ENCODE measurements around the gene CYP1A1. TPM values are rescaled to one million over a fixed set of nuclear protein-coding genes. Genes with fewer than 3 reads are reported as not detected.
A peak's percentile ranks its signal among the peaks of the same experiment; 100 is the strongest.
"Not testable (repeated sequence)": the region's sequence is repeated elsewhere in the genome, so short reads cannot be mapped to it uniquely, and the experiment has no call there.

The CYP1A1 gene
- total RNA-seq, 2 experiments from 2014 or later = 1.2 to 2.8 TPM

DNA sequence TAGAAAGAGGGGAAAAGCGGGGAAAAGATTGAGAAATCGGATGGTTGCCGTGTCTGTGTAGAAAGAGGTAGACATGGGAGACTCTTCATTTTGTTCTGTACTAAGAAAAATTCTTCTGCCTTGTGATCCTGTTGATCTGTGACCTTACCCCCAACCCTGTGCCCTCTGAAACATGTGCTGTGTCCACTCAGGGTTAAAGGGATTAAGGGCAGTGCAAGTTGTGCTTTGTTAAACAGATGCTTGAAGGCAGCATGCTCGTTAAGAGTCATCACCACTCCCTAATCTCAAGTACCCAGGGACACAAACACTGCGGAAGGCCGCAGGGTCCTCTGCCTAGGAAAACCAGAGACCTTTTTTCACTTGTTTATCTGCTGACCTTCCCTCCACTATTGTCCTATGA lies 4.0 kb upstream of the CYP1A1 start:
- CTCF ChIA-PET, H3K27ac Mint-ChIP-seq, DNase-seq: not testable (repeated sequence)

DNA sequence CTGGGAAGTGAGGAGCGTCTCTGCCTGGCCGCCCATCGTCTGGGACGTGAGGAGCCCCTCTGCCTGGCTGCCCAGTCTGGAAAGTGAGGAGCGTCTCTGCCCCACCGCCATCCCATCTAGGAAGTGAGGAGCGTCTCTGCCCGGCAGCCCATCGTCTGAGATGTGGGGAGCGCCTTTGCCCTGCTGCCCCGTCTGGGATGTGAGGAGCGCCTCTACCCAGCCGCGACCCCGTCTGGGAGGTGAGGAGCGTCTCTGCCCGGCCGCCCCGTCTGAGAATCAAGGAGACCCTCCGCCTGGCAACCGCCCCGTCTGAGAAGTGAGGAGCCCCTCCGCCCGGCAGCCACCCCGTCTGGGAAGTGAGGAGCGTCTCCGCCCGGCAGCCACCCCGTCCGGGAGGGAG lies 3.4 kb upstream of the CYP1A1 start:
- H3K4me3 Mint-ChIP-seq; H3K27ac Mint-ChIP-seq; DNase-seq; CTCF ChIA-PET; H3K9me3 Mint-ChIP-seq (ENCODE audit: low read depth); ATAC-seq; H3K36me3 Mint-ChIP-seq: not testable (repeated sequence)
- Mint-ChIP-seq H3K4me1 (peaks cover 13% of the 10 kb centered on the region), H3K27me3 (peaks cover 34% of the 10 kb centered on the region)

More for the DNA sequence above, 4.0 kb upstream of the CYP1A1 start:
- not testable (repeated sequence) for H3K4me3 Mint-ChIP-seq; H3K36me3 Mint-ChIP-seq; ATAC-seq; H3K9me3 Mint-ChIP-seq (ENCODE audit: low read depth)
- H3K27me3 Mint-ChIP-seq = peaks cover 34% of the 10 kb centered on the region
- H3K4me1 Mint-ChIP-seq = peaks cover 11% of the 10 kb centered on the region

DNA sequence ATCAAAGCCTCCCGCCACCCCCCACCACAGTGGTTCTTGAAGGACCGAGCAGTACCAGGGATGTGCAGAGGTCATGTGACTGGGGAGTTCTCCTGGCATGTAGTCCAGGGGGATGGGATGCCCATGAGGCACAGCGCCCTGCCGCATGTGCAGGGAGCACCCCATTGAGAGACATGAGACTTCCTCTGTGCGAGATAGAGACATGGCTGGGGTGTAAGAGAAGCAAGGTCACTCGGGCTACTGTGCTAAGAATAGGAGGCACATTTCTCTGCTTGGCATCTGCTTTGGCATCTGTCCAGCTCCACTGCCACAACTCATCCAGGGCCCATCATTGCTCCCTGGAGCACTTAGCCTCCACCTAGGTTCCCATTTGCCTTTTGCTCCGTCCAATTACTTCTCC lies 2.4 kb upstream of the CYP1A1 start:
- CTCF ChIA-PET = interaction anchor here (1.0 kb wide), 1 partner anchor 43 kb away, joined by 3 read pairs; no protein-coding TSS in a partner anchor
- Mint-ChIP-seq H3K4me3 (no peak overlapping the region), H3K27me3 (peaks cover 34% of the 10 kb centered on the region), H3K9me3 (ENCODE audit: low read depth) (no peaks in the 10 kb centered on the region), H3K27ac (peak overlapping the region; percentile 25), H3K4me1 (peaks cover 13% of the 10 kb centered on the region), H3K36me3 (no peaks in the 10 kb centered on the region)
- ATAC-seq = no peak
- no peak for DNase-seq

DNA sequence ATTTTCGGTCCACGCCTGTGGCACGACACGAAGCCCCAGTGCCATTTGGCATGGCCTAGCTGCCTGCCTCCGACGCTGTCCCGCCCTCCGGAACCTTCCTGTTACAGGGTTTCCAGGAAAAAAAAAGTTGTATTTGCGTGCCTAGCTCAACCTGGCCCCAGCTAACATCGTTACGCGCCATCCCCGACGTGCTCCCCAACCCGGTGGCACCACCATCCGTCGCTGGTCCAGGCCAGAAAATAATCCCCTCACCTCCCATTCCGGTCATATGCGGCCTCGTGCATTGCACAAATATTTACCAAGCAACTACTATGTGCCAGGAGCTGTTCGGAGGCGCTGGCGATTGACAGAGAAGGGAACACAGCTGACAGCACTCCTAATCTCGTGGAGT lies 1.4 kb upstream of the CYP1A1 start:
- peaks cover 29% of the 10 kb centered on the region for H3K27me3 Mint-ChIP-seq
- H3K36me3 Mint-ChIP-seq = no peaks in the 10 kb centered on the region
- H3K9me3 Mint-ChIP-seq (ENCODE audit: low read depth) = no peaks in the 10 kb centered on the region
- peak overlapping the region; percentile 76 for H3K27ac Mint-ChIP-seq
- H3K4me1 Mint-ChIP-seq = peaks cover 13% of the 10 kb centered on the region
- peak; percentile 4 for ATAC-seq
- CTCF ChIA-PET = interaction anchor here (1.3 to 2.2 kb wide), 5 partner anchors 15 to 86 kb away, joined by 3 to 7 read pairs (median 3); no protein-coding TSS in a partner anchor
- peak overlapping the region; percentile 67 for H3K4me3 Mint-ChIP-seq
- peak; percentile 55 for DNase-seq

DNA sequence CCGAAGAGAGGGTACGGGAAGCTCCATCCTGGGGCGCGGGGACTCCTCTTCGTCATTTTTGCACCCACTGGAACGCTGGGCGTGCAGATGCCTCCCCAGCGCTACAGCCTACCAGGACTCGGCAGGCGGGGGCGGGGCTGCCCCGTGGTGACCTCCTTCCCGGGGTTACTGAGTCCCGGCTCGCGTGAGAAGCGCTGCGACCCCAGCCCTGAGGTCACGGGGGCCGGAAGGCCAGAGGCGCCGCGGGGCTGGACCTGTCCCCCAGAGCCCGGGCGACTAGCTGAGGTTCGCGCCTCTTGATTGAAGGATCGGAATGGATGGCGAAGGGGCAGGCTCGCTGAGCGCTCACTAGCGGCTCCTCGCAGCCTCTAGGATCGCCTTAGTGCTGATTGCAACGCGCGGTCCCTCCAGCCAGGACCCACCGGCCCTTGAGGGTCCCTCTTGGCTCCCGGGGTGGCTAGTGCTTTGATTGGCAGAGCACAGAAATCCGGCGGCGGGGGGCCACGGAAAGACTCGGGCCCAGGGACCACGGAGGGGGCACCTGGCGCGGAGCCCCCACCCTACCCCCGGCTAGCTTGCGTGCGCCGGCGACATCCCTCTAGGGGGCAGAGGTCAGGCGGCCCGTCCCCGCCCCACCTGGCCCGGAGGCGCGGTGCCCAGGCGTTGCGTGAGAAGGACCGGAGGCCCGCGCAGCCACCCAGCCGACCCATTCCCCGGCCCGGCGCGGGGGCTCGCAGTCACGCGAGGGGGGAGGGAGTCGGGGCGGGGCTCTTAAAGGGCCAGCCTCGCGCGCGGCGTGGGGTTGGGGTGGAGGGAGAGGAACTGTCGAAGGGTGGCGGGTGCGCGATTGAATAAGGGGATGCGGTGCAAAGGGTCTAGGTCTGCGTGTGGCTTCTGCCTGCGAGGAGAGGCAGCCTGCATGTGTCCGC lies 781 bp upstream of the CYP1A1 start:
- Mint-ChIP-seq H3K4me3 (peak overlapping the region; percentile 67), H3K36me3 (no peaks in the 10 kb centered on the region), H3K4me1 (peaks cover 13% of the 10 kb centered on the region), H3K9me3 (ENCODE audit: low read depth) (no peaks in the 10 kb centered on the region), H3K27ac (peak overlapping the region; percentile 76), H3K27me3 (peaks cover 29% of the 10 kb centered on the region)
- CTCF ChIA-PET = interaction anchor here (0.7 to 2.2 kb wide), 10 partner anchors 14 to 175 kb away, joined by 3 to 7 read pairs (median 4); no protein-coding TSS in a partner anchor
- DNase-seq (peak; percentile 77), ATAC-seq (peak; percentile 81)

DNA sequence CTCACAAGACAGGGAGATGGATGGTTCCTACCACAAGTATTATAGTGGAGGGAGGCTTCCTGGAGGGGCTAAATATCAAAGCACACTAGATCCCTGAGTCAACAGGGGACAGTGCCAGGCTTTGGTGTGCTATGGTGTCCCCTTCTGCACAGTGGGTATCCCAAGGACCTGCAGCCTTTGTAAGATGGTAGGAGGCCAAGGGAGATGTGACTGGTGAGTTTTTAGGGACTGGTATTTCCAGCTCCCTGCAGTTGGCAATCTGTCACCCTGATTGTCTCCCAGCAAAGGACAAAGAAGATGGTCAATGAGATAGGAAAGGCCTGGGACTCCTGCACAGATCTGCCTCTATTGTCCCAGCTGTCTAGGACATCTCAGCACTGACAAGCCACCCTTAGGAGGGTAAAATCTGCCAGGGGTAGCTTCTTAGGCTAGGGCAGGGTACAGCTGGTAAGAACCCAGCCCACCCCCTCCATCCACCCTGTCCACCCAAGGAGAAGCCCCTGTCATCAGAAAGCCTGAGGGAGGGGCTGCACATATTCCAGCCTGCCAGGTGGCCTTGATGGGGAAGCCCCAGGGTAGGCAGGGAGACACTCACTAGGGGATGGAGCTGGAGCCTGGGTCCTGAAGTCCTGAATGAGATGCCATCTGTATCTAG lies 631 bp downstream of the CYP1A1 start:
- CTCF ChIA-PET = interaction anchor here (0.6 to 2.2 kb wide), 7 partner anchors 44 to 503 kb away, joined by 3 to 6 read pairs (median 4); no protein-coding TSS in a partner anchor
- Mint-ChIP-seq H3K27me3 (peaks cover 29% of the 10 kb centered on the region), H3K4me1 (peaks cover 13% of the 10 kb centered on the region), H3K27ac (no peak overlapping the region), H3K36me3 (no peaks in the 10 kb centered on the region), H3K9me3 (ENCODE audit: low read depth) (no peaks in the 10 kb centered on the region), H3K4me3 (peak overlapping the region; percentile 27)
- ATAC-seq (no peak), DNase-seq (no peak)

DNA sequence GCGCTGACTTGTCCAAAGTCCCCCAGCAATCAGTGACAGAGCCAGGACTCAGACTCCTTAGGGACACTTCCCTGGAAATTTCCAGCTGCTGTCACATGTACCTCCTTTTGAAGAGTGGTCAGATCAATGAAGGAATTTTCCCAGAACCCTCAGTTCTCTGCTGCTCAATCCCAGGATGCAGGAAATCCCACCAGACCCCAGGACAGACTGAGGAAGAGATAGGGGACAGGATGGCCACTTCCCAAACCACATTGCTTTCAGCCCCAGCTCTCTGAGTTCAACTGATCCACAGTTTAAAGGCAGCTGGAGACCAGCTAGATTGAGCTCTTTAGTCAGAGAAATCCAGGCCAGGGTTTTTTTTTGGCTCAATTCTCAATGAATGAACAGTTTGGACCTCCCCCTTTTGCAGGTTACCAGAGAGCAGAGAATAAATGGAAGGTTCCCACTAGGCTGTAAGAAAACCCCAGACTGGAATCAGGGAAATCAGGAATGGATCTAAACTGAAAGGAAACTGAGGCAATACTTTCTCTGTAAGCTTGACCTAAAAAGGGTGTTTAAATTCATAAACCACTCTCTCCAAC lies 1.5 kb downstream of the CYP1A1 start:
- peak overlapping the region; percentile 12 for H3K4me3 Mint-ChIP-seq
- H3K27ac Mint-ChIP-seq = no peak overlapping the region
- CTCF ChIA-PET = no interaction called here

DNA sequence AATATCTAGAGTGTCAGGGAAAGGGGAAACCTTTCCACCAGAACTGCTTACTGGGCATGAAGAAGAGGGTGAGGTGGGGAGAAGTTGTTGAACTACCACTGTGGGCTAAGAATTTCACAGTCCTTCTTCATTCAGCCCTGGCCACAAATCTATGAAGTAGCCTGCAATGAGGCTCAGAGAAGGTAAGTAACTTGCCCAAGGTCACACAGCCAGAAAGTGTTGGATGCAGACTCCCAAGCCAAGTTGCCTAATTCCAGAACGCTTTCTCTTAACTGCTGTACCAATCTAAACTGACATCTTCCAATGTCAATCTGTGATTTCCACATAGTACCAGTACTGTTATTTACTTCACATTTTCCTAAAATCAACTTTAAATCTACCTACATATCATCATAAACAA lies 2.1 kb downstream of the CYP1A1 start:
- Mint-ChIP-seq H3K27ac (no peak overlapping the region), H3K4me3 (no peak overlapping the region), H3K27me3 (peaks cover 29% of the 10 kb centered on the region), H3K9me3 (ENCODE audit: low read depth) (no peaks in the 10 kb centered on the region), H3K36me3 (no peaks in the 10 kb centered on the region), H3K4me1 (peaks cover 13% of the 10 kb centered on the region)
- DNase-seq = no peak
- ATAC-seq = no peak
- CTCF ChIA-PET = no interaction called here

More for the DNA sequence above, 1.5 kb downstream of the CYP1A1 start:
- H3K27me3 Mint-ChIP-seq = peaks cover 29% of the 10 kb centered on the region
- no peak for ATAC-seq
- no peaks in the 10 kb centered on the region for H3K36me3 Mint-ChIP-seq
- H3K9me3 Mint-ChIP-seq (ENCODE audit: low read depth) = no peaks in the 10 kb centered on the region
- no peak for DNase-seq
- H3K4me1 Mint-ChIP-seq = peaks cover 13% of the 10 kb centered on the region

DNA sequence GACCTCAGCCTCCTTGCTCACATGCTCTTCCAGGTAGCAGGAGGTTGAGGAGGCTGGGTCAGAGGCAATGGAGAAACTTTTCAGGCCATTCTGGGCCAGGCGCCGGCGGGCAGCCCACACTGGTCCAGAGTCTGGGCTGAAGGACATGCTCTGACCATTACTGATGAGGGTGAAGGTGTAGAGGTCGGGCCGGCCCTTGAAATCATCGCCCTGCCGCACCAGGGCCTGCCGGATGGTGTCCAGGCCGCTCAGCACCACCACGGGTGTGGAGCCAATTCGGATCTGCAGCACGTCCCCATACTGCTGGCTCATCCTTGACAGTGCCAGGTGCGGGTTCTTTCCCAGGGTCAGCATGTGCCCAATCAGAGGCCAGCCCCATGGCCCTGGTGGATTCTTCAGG lies 2.7 kb downstream of the CYP1A1 start:
- no peak overlapping the region for H3K4me3 Mint-ChIP-seq
- CTCF ChIA-PET = no interaction called here
- H3K27ac Mint-ChIP-seq = no peak overlapping the region
- ATAC-seq = no peak
- peaks cover 13% of the 10 kb centered on the region for H3K4me1 Mint-ChIP-seq
- H3K9me3 Mint-ChIP-seq (ENCODE audit: low read depth) = no peaks in the 10 kb centered on the region
- H3K27me3 Mint-ChIP-seq = peaks cover 27% of the 10 kb centered on the region
- no peak for DNase-seq
- H3K36me3 Mint-ChIP-seq = no peaks in the 10 kb centered on the region

DNA sequence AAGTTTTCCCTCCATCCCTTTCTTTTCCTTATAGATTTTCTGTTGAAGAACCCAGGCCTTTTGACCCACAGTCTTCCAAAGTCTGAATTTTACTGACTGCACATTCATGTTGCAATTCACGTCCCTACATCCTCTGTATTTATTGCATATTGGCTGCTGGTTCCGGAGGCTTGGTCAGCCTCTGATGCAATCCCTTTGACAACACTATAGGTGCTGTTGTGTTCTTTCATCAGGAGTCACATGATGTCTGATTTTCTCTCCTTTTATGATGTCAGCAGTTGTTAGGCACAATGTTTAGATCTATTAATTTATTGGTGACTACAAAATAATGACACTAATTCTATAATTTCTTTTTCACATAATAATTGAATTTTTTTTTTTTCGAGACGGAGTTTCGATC lies 8.7 kb downstream of the CYP1A1 start:
- ATAC-seq = no peak
- Mint-ChIP-seq H3K27ac (no peak overlapping the region), H3K36me3 (no peaks in the 10 kb centered on the region), H3K4me1 (no peaks in the 10 kb centered on the region), H3K27me3 (peaks cover 2% of the 10 kb centered on the region), H3K4me3 (no peak overlapping the region), H3K9me3 (ENCODE audit: low read depth) (no peaks in the 10 kb centered on the region)
- CTCF ChIA-PET = interaction anchor here (1.5 kb wide), 1 partner anchor 52 kb away, joined by 3 read pairs; no protein-coding TSS in a partner anchor
- DNase-seq = no peak

DNA sequence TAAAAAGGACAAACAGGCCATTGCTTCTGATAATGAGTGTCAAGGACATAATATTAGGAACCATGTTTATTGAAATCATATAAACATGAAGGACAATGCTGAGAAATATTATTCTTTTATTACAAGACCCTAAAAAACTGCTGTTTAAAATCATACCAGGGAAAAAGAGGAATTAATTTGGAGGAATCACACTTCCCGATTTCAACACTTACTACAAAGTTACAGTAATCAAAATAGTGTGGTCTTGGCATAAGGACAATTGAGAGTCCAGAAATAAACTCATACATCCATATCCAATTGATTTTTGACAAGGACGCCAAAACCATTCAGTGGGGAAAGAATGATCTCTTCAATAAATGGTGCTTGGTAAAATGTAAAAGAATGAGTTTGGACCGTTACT lies 13.0 kb downstream of the CYP1A1 start:
- ATAC-seq = no peak
- no peaks in the 10 kb centered on the region for H3K36me3 Mint-ChIP-seq
- H3K4me3 Mint-ChIP-seq = no peak overlapping the region
- H3K27ac Mint-ChIP-seq = no peak overlapping the region
- peaks cover 14% of the 10 kb centered on the region for H3K4me1 Mint-ChIP-seq
- DNase-seq = no peak
- CTCF ChIA-PET = interaction anchor here (1.3 kb wide), 1 partner anchor 14 kb away, joined by 3 read pairs; no protein-coding TSS in a partner anchor
- no peaks in the 10 kb centered on the region for H3K9me3 Mint-ChIP-seq (ENCODE audit: low read depth)
- H3K27me3 Mint-ChIP-seq = peaks cover 8% of the 10 kb centered on the region

DNA sequence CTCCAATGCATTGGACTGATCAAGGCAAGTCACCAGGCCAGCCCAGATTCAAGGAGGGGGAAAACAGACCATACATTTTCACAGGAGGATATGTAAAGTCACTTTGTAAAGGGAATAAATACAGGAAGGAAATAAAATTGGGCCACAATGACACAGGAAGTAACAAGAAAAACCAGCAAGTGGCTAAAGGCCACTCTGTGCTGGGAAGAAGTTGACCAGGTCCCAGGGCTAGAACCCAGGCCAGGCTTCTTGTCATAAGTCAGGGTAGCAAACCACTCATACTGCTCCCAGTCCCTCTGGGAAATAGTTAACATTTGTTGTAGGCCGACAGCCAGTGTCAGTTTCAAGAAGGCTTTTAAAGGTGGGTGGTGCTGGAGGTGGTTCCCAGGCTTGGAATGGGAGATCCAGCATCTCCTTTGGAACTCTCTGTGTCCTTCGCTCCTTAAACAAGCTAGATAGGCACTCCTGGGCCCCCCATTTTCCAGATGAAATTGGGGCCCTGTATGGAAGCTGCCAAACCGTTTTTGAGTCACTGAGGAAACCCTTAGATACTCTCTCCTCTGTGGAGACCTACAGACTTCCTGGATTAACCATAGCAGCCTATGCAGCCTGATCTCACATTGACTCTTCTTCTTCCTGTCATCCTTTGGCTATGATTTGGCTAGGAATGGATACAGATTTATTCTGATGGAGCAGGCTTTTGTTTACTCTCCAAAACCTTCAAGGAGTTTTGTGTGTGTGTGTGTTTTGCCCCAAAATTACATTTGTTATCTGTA lies 14.8 kb downstream of the CYP1A1 start:
- CTCF ChIA-PET = no interaction called here

More for the DNA sequence above, 14.8 kb downstream of the CYP1A1 start:
- Mint-ChIP-seq H3K4me1 (peaks cover 14% of the 10 kb centered on the region), H3K36me3 (no peaks in the 10 kb centered on the region), H3K9me3 (ENCODE audit: low read depth) (no peaks in the 10 kb centered on the region), H3K27ac (peak overlapping the region; percentile 71), H3K27me3 (peaks cover 17% of the 10 kb centered on the region), H3K4me3 (no peak overlapping the region)
- ATAC-seq (peak; percentile 47), DNase-seq (no peak)

All from activated CD8-positive, alpha-beta memory T cell treated with anti-CD3 and anti-CD28 coated beads, Interleukin-2, amount 10 ng/mL, durations not matched to agents 7 days and 5 days (primary cell).